ENCODE measurements around the gene GAGE1. TPM values are rescaled to one million over a fixed set of nuclear protein-coding genes. Genes with fewer than 3 reads are reported as not detected.
"Not testable (repeated sequence)": the region's sequence is repeated elsewhere in the genome, so short reads cannot be mapped to it uniquely, and the experiment has no call there.

Gene GAGE1
- total RNA-seq: 1 to 10 TPM in 1 of 2 donors, not detected in 1; 9.8 TPM

- no CpG with 5 or more reads among the region's 16 CpGs for WGBS
- H3K4me3 ChIP-seq; H3K9me3 ChIP-seq; H3K27ac ChIP-seq; intact Hi-C loops (cut with DNase I); H3K36me3 ChIP-seq; H3K4me1 ChIP-seq (replicated peaks); H3K27me3 ChIP-seq (replicated peaks; ENCODE audit: insufficient read depth); DNase-seq (ENCODE audit: low spot score): not testable (repeated sequence)
Measured at GRCh38 chrX:49598720-49599119, at the start of gene GAGE1. TSS of gene GAGE1 (plus strand) at chrX:49599020. CDS start at chrX:49600175, 1,155 bp downstream.

GRCh38 chrX:49550989-49551388 lies 47.8 kb upstream of the GAGE1 start, which contains the start of gene GAGE12E:
TSS of gene GAGE12E (plus strand) at chrX:49551289. CDS start at chrX:49552444, 1,155 bp downstream.
- H3K27ac ChIP-seq; DNase-seq (ENCODE audit: low spot score); intact Hi-C loops (cut with DNase I); H3K27me3 ChIP-seq (replicated peaks; ENCODE audit: insufficient read depth); H3K9me3 ChIP-seq; H3K4me1 ChIP-seq (replicated peaks); H3K4me3 ChIP-seq; H3K36me3 ChIP-seq: not testable (repeated sequence)
- no CpG with 5 or more reads among the region's 16 CpGs for WGBS

GRCh38 chrX:49560542-49560941 lies 38.3 kb upstream of the GAGE1 start, which contains the start of gene GAGE12F:
TSS of gene GAGE12F (plus strand) at chrX:49560842. CDS start at chrX:49561997, 1,155 bp downstream.
- H3K36me3 ChIP-seq; H3K9me3 ChIP-seq; H3K27ac ChIP-seq; H3K27me3 ChIP-seq (replicated peaks; ENCODE audit: insufficient read depth); H3K4me1 ChIP-seq (replicated peaks); H3K4me3 ChIP-seq; DNase-seq (ENCODE audit: low spot score); intact Hi-C loops (cut with DNase I): not testable (repeated sequence)
- whole genome bisulfite sequencing: no CpG with 5 or more reads among the region's 16 CpGs

- DNase-seq (ENCODE audit: low spot score); intact Hi-C loops (cut with DNase I); H3K4me3 ChIP-seq; H3K36me3 ChIP-seq; H3K27me3 ChIP-seq (replicated peaks; ENCODE audit: insufficient read depth); H3K27ac ChIP-seq; H3K9me3 ChIP-seq; H3K4me1 ChIP-seq (replicated peaks): not testable (repeated sequence)
- no CpG with 5 or more reads among the region's 11 CpGs for WGBS
Measured at GRCh38 chrX:49568728-49569127, 30.1 kb upstream of the GAGE1 start.

- intact Hi-C loops (cut with DNase I): not testable (repeated sequence)
Measured at GRCh38 chrX:49569152-49569551, 29.7 kb upstream of the GAGE1 start.

GRCh38 chrX:49570100-49570499 lies 28.7 kb upstream of the GAGE1 start, which contains the start of gene GAGE12G:
TSS of gene GAGE12G (plus strand) at chrX:49570400. CDS start at chrX:49571555, 1,155 bp downstream.
- H3K27ac ChIP-seq; H3K9me3 ChIP-seq; H3K4me3 ChIP-seq; H3K27me3 ChIP-seq (replicated peaks; ENCODE audit: insufficient read depth); DNase-seq (ENCODE audit: low spot score); H3K4me1 ChIP-seq (replicated peaks); H3K36me3 ChIP-seq; intact Hi-C loops (cut with DNase I): not testable (repeated sequence)
- WGBS: no CpG with 5 or more reads among the region's 16 CpGs

More at GRCh38 chrX:49569152-49569551, 29.7 kb upstream of the GAGE1 start:
- no CpG with 5 or more reads among the region's 13 CpGs for WGBS
- H3K36me3 ChIP-seq; H3K4me3 ChIP-seq; H3K27me3 ChIP-seq (replicated peaks; ENCODE audit: insufficient read depth); H3K9me3 ChIP-seq; H3K27ac ChIP-seq; DNase-seq (ENCODE audit: low spot score); H3K4me1 ChIP-seq (replicated peaks): not testable (repeated sequence)

GRCh38 chrX:49579649-49580048 lies 19.2 kb upstream of the GAGE1 start, which contains the start of gene GAGE12H:
TSS of gene GAGE12H (plus strand) at chrX:49579949. CDS start at chrX:49581104, 1,155 bp downstream.
- H3K9me3 ChIP-seq; intact Hi-C loops (cut with DNase I); H3K4me1 ChIP-seq (replicated peaks); H3K36me3 ChIP-seq; H3K4me3 ChIP-seq; H3K27ac ChIP-seq; H3K27me3 ChIP-seq (replicated peaks; ENCODE audit: insufficient read depth); DNase-seq (ENCODE audit: low spot score): not testable (repeated sequence)
- WGBS: no CpG with 5 or more reads among the region's 16 CpGs

GRCh38 chrX:49589196-49589595 lies 9.6 kb upstream of the GAGE1 start, which contains the start of gene GAGE2A:
TSS of gene GAGE2A (plus strand) at chrX:49589496. CDS start at chrX:49590651, 1,155 bp downstream.
- H3K4me3 ChIP-seq; intact Hi-C loops (cut with DNase I); H3K27ac ChIP-seq; H3K36me3 ChIP-seq; H3K4me1 ChIP-seq (replicated peaks); H3K27me3 ChIP-seq (replicated peaks; ENCODE audit: insufficient read depth); H3K9me3 ChIP-seq; DNase-seq (ENCODE audit: low spot score): not testable (repeated sequence)
- WGBS: no CpG with 5 or more reads among the region's 16 CpGs

GRCh38 chrX:49589769-49590478 lies 8.9 kb upstream of the GAGE1 start:
- WGBS: 94% methylated on average over 31 of the region's 37 CpGs
- intact Hi-C loops (cut with DNase I); H3K27me3 ChIP-seq (replicated peaks; ENCODE audit: insufficient read depth); H3K27ac ChIP-seq; H3K4me3 ChIP-seq; H3K4me1 ChIP-seq (replicated peaks); H3K36me3 ChIP-seq; H3K9me3 ChIP-seq; DNase-seq (ENCODE audit: low spot score): not testable (repeated sequence)

- intact Hi-C loops (cut with DNase I); H3K27me3 ChIP-seq (replicated peaks; ENCODE audit: insufficient read depth); DNase-seq (ENCODE audit: low spot score); H3K4me3 ChIP-seq; H3K27ac ChIP-seq; H3K9me3 ChIP-seq; H3K4me1 ChIP-seq (replicated peaks); H3K36me3 ChIP-seq: not testable (repeated sequence)
- 96% methylated on average over 14 of the region's 17 CpGs for WGBS
Measured at GRCh38 chrX:49590488-49590887, 8.3 kb upstream of the GAGE1 start.
